Mesenchymal stem cell (in vitro differentiated cells and primary cell): ENCODE data around the gene COL6A5.

Source experiments
- DNase-seq: peaks from one replicate; pipeline ENCODE4 v3.0.0-alpha.2; 2013
- H2AFZ ChIP-seq: one replicate; pipeline ENCODE4 v1.6.1; 2013; ENCODE audit warnings: low read depth, mild to moderate bottlenecking, control low read depth, inconsistent platforms, low read length, moderate library complexity
- H2AK5ac ChIP-seq: 2 replicates; pipeline ENCODE4 v1.6.1; 2013; ENCODE audit warnings: low read length, moderate library complexity, mild to moderate bottlenecking, inconsistent platforms; ENCODE audit not compliant: severe bottlenecking
- H2BK120ac ChIP-seq: one replicate; pipeline ENCODE4 v1.6.1; 2013; ENCODE audit warnings: low read depth, mild to moderate bottlenecking, inconsistent platforms, low read length, moderate library complexity
- H2BK12ac ChIP-seq, 2 experiments: one replicate each; pipeline ENCODE4 v1.6.1; 2013; ENCODE audit warnings: inconsistent platforms in 2 of 2, low read length in 2 of 2, mild to moderate bottlenecking in 2 of 2, moderate library complexity in 2 of 2, control low read depth in 1 of 2
- H2BK15ac ChIP-seq: one replicate; pipeline ENCODE4 v1.6.1; 2013; ENCODE audit warnings: mild to moderate bottlenecking, low read depth, inconsistent platforms; ENCODE audit not compliant: poor library complexity, severe bottlenecking
- H2BK5ac ChIP-seq: 2 replicates; pipeline ENCODE4 v1.6.1; 2013; ENCODE audit warnings: low read depth, mild to moderate bottlenecking, low read length, control low read depth, inconsistent platforms; ENCODE audit not compliant: poor library complexity, severe bottlenecking
- H3K14ac ChIP-seq, 2 experiments: one replicate each; pipeline ENCODE4 v1.6.1; 2013; ENCODE audit warnings: inconsistent platforms in 2 of 2, low read length in 2 of 2, control low read depth in 1 of 2, mild to moderate bottlenecking in 1 of 2, moderate library complexity in 1 of 2
- H3K18ac ChIP-seq, 2 experiments: one replicate each; pipeline ENCODE4 v1.6.1; 2013; ENCODE audit warnings: inconsistent platforms in 2 of 2, low read length in 2 of 2, control low read depth in 1 of 2, low read depth in 1 of 2, mild to moderate bottlenecking in 1 of 2
- H3K23ac ChIP-seq, 2 experiments: one replicate each; pipeline ENCODE4 v1.6.1; 2013; ENCODE audit warnings: inconsistent platforms in 2 of 2, low read length in 2 of 2, mild to moderate bottlenecking in 2 of 2, moderate library complexity in 2 of 2, control low read depth in 1 of 2
- H3K27ac ChIP-seq: 2 replicates; pipeline ENCODE4 v1.5.1; 2013; ENCODE audit warnings: mild to moderate bottlenecking, moderate library complexity, low read length, control low read depth, inconsistent platforms; ENCODE audit not compliant: poor library complexity, severe bottlenecking
- H3K27me3 ChIP-seq, 2 experiments: 2 replicates each; pipeline versions ENCODE4 v1.6.1 to v1.7.0; 2013; ENCODE audit warnings: low read length in 2 of 2, mild to moderate bottlenecking in 2 of 2, moderate library complexity in 2 of 2, control low read depth in 1 of 2, inconsistent platforms in 1 of 2; ENCODE audit not compliant: control insufficient read depth in 1 of 2, insufficient read depth in 1 of 2
- H3K36me3 ChIP-seq, 2 experiments: 2 replicates each; pipeline versions ENCODE4 v1.6.1 to v1.7.0; 2013; ENCODE audit warnings: low read length in 2 of 2, control low read depth in 1 of 2, inconsistent platforms in 1 of 2, low read depth in 1 of 2, mild to moderate bottlenecking in 1 of 2; ENCODE audit not compliant: insufficient read depth in 2 of 2, control insufficient read depth in 1 of 2
- H3K4ac ChIP-seq, 2 experiments: one replicate each; pipeline ENCODE4 v1.6.1; 2013; ENCODE audit warnings: inconsistent platforms in 2 of 2, low read length in 2 of 2, mild to moderate bottlenecking in 2 of 2, moderate library complexity in 2 of 2, control low read depth in 1 of 2, low read depth in 1 of 2
- H3K4me1 ChIP-seq: 2 replicates; pipeline ENCODE4 v1.6.1; 2013; ENCODE audit warnings: low read depth, low read length, control low read depth; ENCODE audit not compliant: control insufficient read depth, insufficient read depth
- H3K4me2 ChIP-seq: 2 replicates; pipeline ENCODE4 v1.6.1; 2013; ENCODE audit warnings: low read length, mild to moderate bottlenecking, inconsistent platforms; ENCODE audit not compliant: poor library complexity, severe bottlenecking
- H3K4me3 ChIP-seq, 2 experiments: 2 replicates each; pipeline versions ENCODE4 v1.5.1 to v1.7.0; 2013; ENCODE audit warnings: low read length in 2 of 2, mild to moderate bottlenecking in 2 of 2, control low read depth in 1 of 2, low read depth in 1 of 2; ENCODE audit not compliant: insufficient read depth in 1 of 2
- H3K79me1 ChIP-seq: replicated peaks from 2 replicates; pipeline ENCODE4 v1.6.1; 2013; ENCODE audit warnings: mild to moderate bottlenecking, control low read depth, low read length, inconsistent platforms; ENCODE audit not compliant: poor library complexity, severe bottlenecking
- H3K9ac ChIP-seq: 2 replicates; pipeline ENCODE4 v1.7.0; 2013; ENCODE audit warnings: mild to moderate bottlenecking, low read length, moderate library complexity
- H3K9me3 ChIP-seq: 2 replicates; pipeline ENCODE4 v1.7.0; 2013; ENCODE audit warnings: mild to moderate bottlenecking, low read length; ENCODE audit not compliant: control insufficient read depth
- H4K8ac ChIP-seq: one replicate; pipeline ENCODE4 v1.6.1; 2013; ENCODE audit warnings: inconsistent platforms, mild to moderate bottlenecking, low read length, moderate library complexity
- H4K91ac ChIP-seq: one replicate; pipeline ENCODE4 v1.6.1; 2013; ENCODE audit warnings: mild to moderate bottlenecking, low read length, inconsistent platforms
- WGBS: methylation state at CpG from one replicate; pipeline ENCODE4 v1.1.7; 2013; ENCODE audit warnings: mixed read lengths; 5-methylcytosine and 5-hydroxymethylcytosine counted together

Gene COL6A5

DNA sequence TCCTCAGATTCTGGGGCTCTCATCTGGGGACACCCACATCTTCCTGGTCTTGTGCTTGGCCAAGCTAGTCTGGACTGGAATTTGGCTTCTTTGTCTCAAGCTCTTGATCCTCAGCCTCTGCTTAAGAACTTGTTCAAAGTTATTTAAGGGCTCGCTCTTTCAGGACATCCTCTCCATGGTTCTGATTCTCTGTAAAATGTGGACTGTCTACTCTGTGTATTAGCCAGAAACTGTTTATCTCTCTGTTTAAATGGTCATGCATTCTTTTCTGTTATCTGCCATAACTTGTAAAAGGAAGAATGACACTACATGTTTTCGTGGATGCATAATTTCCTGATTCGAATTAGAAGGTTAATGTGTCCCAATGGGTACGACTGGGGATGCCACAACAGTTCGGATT is 79.4 kb downstream of the COL6A5 start:
- no peak overlapping the region for H3K9ac ChIP-seq
- no peak overlapping the region for H2BK15ac ChIP-seq
- peaks cover 4% of the 10 kb centered on the region for H3K4me1 ChIP-seq
- no peak overlapping the region for H2AFZ ChIP-seq
- no peak overlapping the region for H3K18ac ChIP-seq
- no peak overlapping the region for H3K14ac ChIP-seq
- H2BK120ac ChIP-seq = no peak overlapping the region
- no peak overlapping the region for H4K91ac ChIP-seq
- peaks cover 0 to 15% of the 10 kb centered on the region in 2 experiments for H3K27me3 ChIP-seq
- DNase-seq = no peak
- 88% methylated on average over 3 of the region's 5 CpGs for WGBS
- no peak overlapping the region for H3K27ac ChIP-seq
- H3K36me3 ChIP-seq = no peaks in the 10 kb centered on the region
- H4K8ac ChIP-seq = no peak overlapping the region
- no peak overlapping the region for H3K4me3 ChIP-seq
- no peak overlapping the region for H3K23ac ChIP-seq
- no peak overlapping the region for H2BK5ac ChIP-seq
- H3K79me1 ChIP-seq = no peaks in the 10 kb centered on the region
- no peak overlapping the region for H3K4me2 ChIP-seq
- H3K4ac ChIP-seq = no peak overlapping the region
- H3K9me3 ChIP-seq = no peaks in the 10 kb centered on the region
- no peak overlapping the region for H2BK12ac ChIP-seq
- no peak overlapping the region for H2AK5ac ChIP-seq

DNA sequence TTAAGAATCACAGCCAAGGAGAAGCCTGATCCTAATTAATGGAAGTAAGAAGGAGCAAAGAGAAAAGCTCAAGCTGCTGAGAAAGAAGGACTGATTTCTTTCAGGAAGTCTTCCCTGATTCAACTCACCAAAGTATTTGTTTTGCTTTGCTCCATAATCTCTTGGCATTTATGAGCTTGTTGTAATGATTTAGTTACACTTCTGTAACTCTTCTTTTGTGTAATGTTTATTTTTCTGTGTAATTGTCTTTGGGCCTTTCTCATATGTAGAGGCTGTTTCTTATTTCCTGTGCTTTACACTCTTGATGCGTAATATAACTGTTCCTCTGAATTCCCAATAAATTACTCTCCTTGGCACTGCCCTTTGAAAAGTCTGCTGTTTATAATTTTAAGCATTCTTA is 80.0 kb downstream of the COL6A5 start:
- no peak overlapping the region for H2AFZ ChIP-seq
- no peaks in the 10 kb centered on the region for H3K79me1 ChIP-seq
- no peaks in the 10 kb centered on the region for H3K9me3 ChIP-seq
- H2AK5ac ChIP-seq = no peak overlapping the region
- no peak overlapping the region for H2BK15ac ChIP-seq
- DNase-seq = no peak
- no peak overlapping the region for H3K4me3 ChIP-seq
- WGBS = no CpG with 5 or more reads among the region's 1 CpG
- H3K27ac ChIP-seq = no peak overlapping the region
- no peaks in the 10 kb centered on the region for H3K36me3 ChIP-seq
- H3K23ac ChIP-seq = no peak overlapping the region
- peaks cover 0 to 14% of the 10 kb centered on the region in 2 experiments for H3K27me3 ChIP-seq
- H4K8ac ChIP-seq = no peak overlapping the region
- no peak overlapping the region for H2BK5ac ChIP-seq
- H4K91ac ChIP-seq = no peak overlapping the region
- H3K9ac ChIP-seq = no peak overlapping the region
- H2BK12ac ChIP-seq = no peak overlapping the region
- H3K14ac ChIP-seq = no peak overlapping the region
- no peak overlapping the region for H2BK120ac ChIP-seq
- no peak overlapping the region for H3K4me2 ChIP-seq
- H3K4me1 ChIP-seq = peaks cover 5% of the 10 kb centered on the region
- no peak overlapping the region for H3K4ac ChIP-seq
- no peak overlapping the region for H3K18ac ChIP-seq

DNA sequence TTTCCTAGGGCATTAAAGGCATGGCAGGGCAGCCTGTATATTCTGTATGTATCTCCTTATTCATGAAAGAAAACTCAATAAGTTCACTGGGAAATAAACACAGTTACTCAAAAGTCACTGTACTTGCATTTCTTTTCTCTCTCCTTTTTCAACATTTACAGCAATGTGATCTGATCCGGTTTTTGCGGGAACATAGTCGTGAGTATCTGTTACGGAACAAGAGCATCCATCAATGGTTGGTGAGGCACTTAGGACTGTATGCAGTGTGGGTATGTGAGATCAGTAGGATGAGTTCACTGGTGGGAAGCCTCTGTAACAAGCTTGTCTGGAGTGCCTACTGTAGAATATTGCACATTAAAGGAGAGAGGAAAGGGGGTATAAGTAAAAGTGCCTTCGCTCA is 80.7 kb downstream of the COL6A5 start:
- Histone ChIP-seq H3K27ac (no peak overlapping the region), H3K4ac (no peak overlapping the region), H4K8ac (no peak overlapping the region), H2AFZ (no peak overlapping the region), H2BK120ac (no peak overlapping the region), H2BK12ac (no peak overlapping the region), H4K91ac (no peak overlapping the region), H3K14ac (no peak overlapping the region), H3K4me3 (no peak overlapping the region), H3K4me1 (peaks cover 5% of the 10 kb centered on the region), H2BK15ac (no peak overlapping the region), H3K18ac (no peak overlapping the region), H3K9ac (no peak overlapping the region), H2AK5ac (no peak overlapping the region), H3K23ac (no peak overlapping the region), H3K4me2 (no peak overlapping the region), H3K27me3 (peaks cover 0 to 13% of the 10 kb centered on the region in 2 experiments), H2BK5ac (no peak overlapping the region), H3K79me1 (no peaks in the 10 kb centered on the region), H3K9me3 (no peaks in the 10 kb centered on the region), H3K36me3 (no peaks in the 10 kb centered on the region)
- 79% methylated on average over 5 of the region's 5 CpGs for WGBS
- no peak for DNase-seq

DNA sequence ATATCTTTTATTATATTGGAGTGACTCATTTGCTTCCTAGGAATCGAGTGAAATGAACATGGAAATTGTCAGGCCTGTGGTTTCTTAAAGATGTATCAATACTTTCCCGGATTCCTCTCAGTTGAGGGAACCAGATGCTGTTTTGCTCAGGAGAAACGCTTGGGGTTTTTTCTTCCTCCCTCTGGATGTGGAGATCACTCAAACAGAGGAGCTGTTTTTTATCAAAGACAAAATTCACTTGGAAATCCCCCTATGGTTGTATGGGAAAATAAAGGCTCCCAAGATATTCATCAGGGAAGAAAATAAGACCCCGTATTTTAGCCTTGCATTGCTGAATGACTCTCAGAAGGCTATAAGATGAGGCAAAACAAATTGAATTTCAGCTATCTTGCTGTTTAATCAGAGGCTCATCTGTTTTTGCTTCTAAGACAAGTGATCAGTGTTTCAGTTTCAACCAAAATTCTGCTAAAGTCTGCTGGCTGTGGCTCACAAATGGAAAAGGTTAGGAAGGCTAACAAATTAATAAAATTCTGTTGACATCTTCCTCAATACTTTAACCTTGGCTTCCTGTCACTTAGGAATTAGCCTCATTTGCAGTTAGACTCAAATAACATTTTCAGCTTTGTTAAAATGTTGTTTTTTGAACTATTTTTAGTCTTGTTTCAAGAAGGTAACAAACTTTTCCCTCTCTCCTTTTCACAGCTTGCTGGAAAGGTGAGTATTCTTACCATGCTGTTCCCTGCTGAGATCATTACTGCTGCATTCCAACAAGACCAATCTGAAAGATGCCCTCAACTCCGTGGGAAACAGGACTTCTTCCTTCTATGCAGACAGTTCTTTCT is 83.6 kb downstream of the COL6A5 start:
- Histone ChIP-seq H3K4me3 (no peak overlapping the region), H3K4me1 (peaks cover 5% of the 10 kb centered on the region), H3K79me1 (no peaks in the 10 kb centered on the region), H2BK15ac (no peak overlapping the region), H2AK5ac (no peak overlapping the region), H3K4me2 (no peak overlapping the region), H2BK120ac (no peak overlapping the region), H3K9ac (no peak overlapping the region), H3K14ac (no peak overlapping the region), H4K8ac (no peak overlapping the region), H3K27me3 (peaks cover 0 to 7% of the 10 kb centered on the region in 2 experiments), H2BK5ac (no peak overlapping the region), H2AFZ (no peak overlapping the region), H3K18ac (no peak overlapping the region), H3K23ac (no peak overlapping the region), H3K36me3 (no peaks in the 10 kb centered on the region), H3K27ac (no peak overlapping the region), H3K4ac (no peak overlapping the region), H2BK12ac (no peak overlapping the region), H3K9me3 (no peaks in the 10 kb centered on the region), H4K91ac (no peak overlapping the region)
- no peak for DNase-seq
- WGBS = 87% methylated on average over 4 of the region's 5 CpGs
